ENCODE data around the gene DMRTB1.

Gene DMRTB1

DNA sequence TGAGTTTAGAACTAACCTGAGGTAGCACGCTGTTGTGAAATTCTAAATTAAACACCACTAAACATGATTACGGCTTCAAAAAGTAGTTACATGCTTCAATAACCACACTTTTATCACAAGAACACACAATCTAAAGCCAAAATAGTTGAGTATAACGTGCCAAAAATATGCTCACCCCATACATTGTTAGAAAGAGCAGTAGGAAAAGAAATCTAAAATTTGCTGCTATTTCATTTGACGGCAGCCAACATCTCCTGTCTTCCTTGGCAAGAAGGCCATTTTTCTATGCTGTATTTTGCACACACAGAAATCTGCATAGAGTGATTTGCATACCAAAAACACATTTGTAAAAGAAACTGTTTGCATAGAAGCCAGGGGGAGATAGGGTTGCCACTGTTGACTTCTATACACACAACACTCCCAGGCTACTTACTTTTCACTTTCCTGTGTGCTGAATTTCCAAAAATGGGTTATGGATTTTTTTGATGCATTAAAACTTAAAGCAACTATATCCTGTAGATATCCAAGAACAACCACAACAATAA lies 42.9 kb upstream of the DMRTB1 start:
- Histone ChIP-seq H2AFZ (ENCODE audit: low read depth, low read length) (no peak overlapping the region), H3K4me3 (ENCODE audit: low read depth in 1 of 2, low read length in 2 of 2) (no peak overlapping the region), H3K4me2 (ENCODE audit: insufficient read depth, low read length) (no peak overlapping the region), H3K27me3 (ENCODE audit: insufficient read depth, low read length, poor library complexity) (peaks cover 29% of the 10 kb centered on the region), H3K27ac (ENCODE audit: low read length) (no peak overlapping the region), H3K4me1 (ENCODE audit: insufficient read depth, low read length) (0 out of 2 replicates have a peak, but pooled peaks cover 2% of the 10 kb centered on the region), H3K36me3 (ENCODE audit: insufficient read depth, low read length) (no peaks in the 10 kb centered on the region), H3K9me3 (ENCODE audit: insufficient read depth, low read length, severe bottlenecking) (no peaks in the 10 kb centered on the region), H3K79me2 (ENCODE audit: insufficient read depth, low read length) (no peaks in the 10 kb centered on the region), H4K20me1 (ENCODE audit: insufficient read depth, low read length) (no peaks in the 10 kb centered on the region; the same call in 1 of the 2 replicates), H3K9ac (ENCODE audit: low read depth, low read length) (no peak overlapping the region)
- no peak for DNase-seq
- no peak for ATAC-seq (ENCODE audit: insufficient read depth, low read depth)
- TF ChIP-seq, protein P1, sequence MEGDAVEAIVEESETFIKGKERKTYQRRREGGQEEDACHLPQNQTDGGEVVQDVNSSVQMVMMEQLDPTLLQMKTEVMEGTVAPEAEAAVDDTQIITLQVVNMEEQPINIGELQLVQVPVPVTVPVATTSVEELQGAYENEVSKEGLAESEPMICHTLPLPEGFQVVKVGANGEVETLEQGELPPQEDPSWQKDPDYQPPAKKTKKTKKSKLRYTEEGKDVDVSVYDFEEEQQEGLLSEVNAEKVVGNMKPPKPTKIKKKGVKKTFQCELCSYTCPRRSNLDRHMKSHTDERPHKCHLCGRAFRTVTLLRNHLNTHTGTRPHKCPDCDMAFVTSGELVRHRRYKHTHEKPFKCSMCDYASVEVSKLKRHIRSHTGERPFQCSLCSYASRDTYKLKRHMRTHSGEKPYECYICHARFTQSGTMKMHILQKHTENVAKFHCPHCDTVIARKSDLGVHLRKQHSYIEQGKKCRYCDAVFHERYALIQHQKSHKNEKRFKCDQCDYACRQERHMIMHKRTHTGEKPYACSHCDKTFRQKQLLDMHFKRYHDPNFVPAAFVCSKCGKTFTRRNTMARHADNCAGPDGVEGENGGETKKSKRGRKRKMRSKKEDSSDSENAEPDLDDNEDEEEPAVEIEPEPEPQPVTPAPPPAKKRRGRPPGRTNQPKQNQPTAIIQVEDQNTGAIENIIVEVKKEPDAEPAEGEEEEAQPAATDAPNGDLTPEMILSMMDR (IDR thresholded peaks at IDR 0.05; ENCODE audit: borderline replicate concordance, extremely low read depth, low read length, poor library complexity, severe bottlenecking), result no peak
- TF ChIP-seq EZH2 (IDR thresholded peaks at IDR 0.05; ENCODE audit: borderline replicate concordance, low read depth, low read length, severe bottlenecking), result no peak

DNA sequence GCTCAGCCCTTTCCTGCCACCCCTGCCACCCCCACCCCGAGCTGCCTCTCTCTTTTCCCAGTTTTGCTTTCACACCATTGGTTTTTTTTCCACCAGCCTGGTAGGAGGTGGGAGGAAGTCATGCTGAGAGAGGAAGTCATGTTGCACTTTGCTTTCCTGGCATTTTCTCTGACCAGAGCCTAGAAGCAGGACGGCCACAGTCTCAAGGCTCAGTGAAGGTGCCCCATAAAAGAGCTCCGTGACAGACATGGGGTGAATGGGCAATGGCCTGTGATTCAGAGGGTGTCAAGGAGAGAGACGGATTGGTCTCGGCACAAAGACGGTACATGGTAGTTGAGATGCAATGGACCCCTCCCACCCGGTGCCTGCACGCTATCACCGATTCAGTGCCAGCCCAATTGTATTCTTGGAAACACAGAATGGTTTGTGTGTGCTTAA lies 42.1 kb upstream of the DMRTB1 start:
- peaks cover 25% of the 10 kb centered on the region for H3K27me3 ChIP-seq (ENCODE audit: insufficient read depth, low read length, poor library complexity)
- no peak overlapping the region for H3K4me3 ChIP-seq (ENCODE audit: low read depth in 1 of 2, low read length in 2 of 2)
- H3K4me2 ChIP-seq (ENCODE audit: insufficient read depth, low read length), result no peak overlapping the region
- DNase-seq (no peak), ATAC-seq (ENCODE audit: insufficient read depth, low read depth) (no peak)
- no peak overlapping the region for H2AFZ ChIP-seq (ENCODE audit: low read depth, low read length)
- TF ChIP-seq EZH2 (IDR thresholded peaks at IDR 0.05; ENCODE audit: borderline replicate concordance, low read depth, low read length, severe bottlenecking), result no peak
- TF ChIP-seq, protein P1 (IDR thresholded peaks at IDR 0.05; ENCODE audit: borderline replicate concordance, extremely low read depth, low read length, poor library complexity, severe bottlenecking), result no peak
- no peak overlapping the region for H3K27ac ChIP-seq (ENCODE audit: low read length)
- H3K36me3 ChIP-seq (ENCODE audit: insufficient read depth, low read length), result no peaks in the 10 kb centered on the region
- H3K4me1 ChIP-seq (ENCODE audit: insufficient read depth, low read length), result 0 out of 2 replicates have a peak, but pooled peaks cover 2% of the 10 kb centered on the region
- H3K9ac ChIP-seq (ENCODE audit: low read depth, low read length), result no peak overlapping the region
- no peaks in the 10 kb centered on the region for H3K79me2 ChIP-seq (ENCODE audit: insufficient read depth, low read length)
- H3K9me3 ChIP-seq (ENCODE audit: insufficient read depth, low read length, severe bottlenecking), result no peaks in the 10 kb centered on the region
- no peaks in the 10 kb centered on the region; the same call in 1 of the 2 replicates for H4K20me1 ChIP-seq (ENCODE audit: insufficient read depth, low read length)

DNA sequence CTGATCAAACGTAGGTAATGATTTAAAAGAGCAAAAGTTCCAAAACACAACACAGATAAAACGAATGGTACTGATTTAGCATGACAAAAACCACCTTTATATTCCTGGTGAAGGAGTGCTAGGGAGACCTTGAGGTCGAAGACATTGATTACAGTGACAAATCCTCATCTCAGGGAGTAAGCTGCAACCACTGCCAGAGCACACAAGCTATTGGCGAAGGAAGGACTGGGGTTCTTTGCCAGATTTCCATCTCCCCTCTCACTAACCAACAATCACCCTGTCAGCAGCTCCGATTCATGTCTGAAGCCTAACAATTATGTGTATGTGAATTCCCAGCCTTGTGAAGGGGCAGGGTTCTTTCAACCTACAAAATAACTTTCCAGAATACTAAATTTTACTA lies 40.2 kb upstream of the DMRTB1 start:
- no peak overlapping the region for H3K27ac ChIP-seq (ENCODE audit: low read length)
- H3K79me2 ChIP-seq (ENCODE audit: insufficient read depth, low read length), result no peaks in the 10 kb centered on the region
- no peaks in the 10 kb centered on the region; the same call in 1 of the 2 replicates for H4K20me1 ChIP-seq (ENCODE audit: insufficient read depth, low read length)
- H3K4me3 ChIP-seq (ENCODE audit: low read depth in 1 of 2, low read length in 2 of 2), result no peak overlapping the region
- no peaks in the 10 kb centered on the region for H3K4me1 ChIP-seq (ENCODE audit: insufficient read depth, low read length)
- DNase-seq, result no peak
- no peak overlapping the region for H3K4me2 ChIP-seq (ENCODE audit: insufficient read depth, low read length)
- H3K9ac ChIP-seq (ENCODE audit: low read depth, low read length), result no peak overlapping the region
- TF ChIP-seq, protein P1 (IDR thresholded peaks at IDR 0.05; ENCODE audit: borderline replicate concordance, extremely low read depth, low read length, poor library complexity, severe bottlenecking), result no peak
- TF ChIP-seq EZH2 (IDR thresholded peaks at IDR 0.05; ENCODE audit: borderline replicate concordance, low read depth, low read length, severe bottlenecking), result no peak
- H3K9me3 ChIP-seq (ENCODE audit: insufficient read depth, low read length, severe bottlenecking), result no peaks in the 10 kb centered on the region
- H3K27me3 ChIP-seq (ENCODE audit: insufficient read depth, low read length, poor library complexity), result peaks cover 19% of the 10 kb centered on the region
- no peak overlapping the region for H2AFZ ChIP-seq (ENCODE audit: low read depth, low read length)
- no peaks in the 10 kb centered on the region for H3K36me3 ChIP-seq (ENCODE audit: insufficient read depth, low read length)
- ATAC-seq (ENCODE audit: insufficient read depth, low read depth), result no peak

All from DND-41 (cell line).